Esophagus squamous epithelium (tissue), 5 donors: ENCODE data around the gene CROCC2. TPM values are rescaled to one million over a fixed set of nuclear protein-coding genes. Genes with fewer than 3 reads are reported as not detected.

ENCODE experiments used
- DNase-seq: peaks from one replicate; lab custom pipeline; 2025; lab: John Stamatoyannopoulos, UW
- H3K27ac ChIP-seq, 4 donors: fragments of 200-600 bp; sonication (generic); one replicate each; pipeline ENCODE4 v1.5.1; 2016 to 2019; ENCODE audit warnings: mild to moderate bottlenecking in 1 of 4
- H3K27me3 ChIP-seq, 4 donors: fragments of 200-600 bp; sonication (generic); 1 replicate in 3 of 4; 2 replicates in 1 of 4; pipeline versions ENCODE4 v1.5.1 to v1.6.0; 2017 to 2021; ENCODE audit warnings: antibody characterized with exemption in 1 of 4
- H3K36me3 ChIP-seq, 3 donors: fragments of 200-600 bp; sonication (generic); one replicate each; pipeline ENCODE4 v1.5.1; 2016 to 2019
- H3K4me1 ChIP-seq, 3 donors: fragments of 200-600 bp; sonication (generic); one replicate each; pipeline ENCODE4 v1.5.1; 2017 to 2019
- H3K4me3 ChIP-seq, 4 donors: fragments of 200-600 bp; sonication (generic); 1 replicate in 3 of 4; 2 replicates in 1 of 4; pipeline ENCODE4 v1.5.1; 2016 to 2019; ENCODE audit warnings: mild to moderate bottlenecking in 2 of 4, moderate library complexity in 1 of 4
- H3K9me3 ChIP-seq, 3 donors: fragments of 200-600 bp; sonication (generic); one replicate each; pipeline ENCODE4 v1.5.1; 2016 to 2019
- POLR2A ChIP-seq, 4 donors: fragments of 450-650 bp; IDR thresholded peaks; one replicate each; pipeline ENCODE4 v1.6.1; 2017; ENCODE audit warnings: antibody characterized with exemption in 4 of 4, mild to moderate bottlenecking in 4 of 4, moderate library complexity in 3 of 4
- WGBS, 2 donors: methylation state at CpG; one replicate each; pipeline ENCODE4 v1.1.5; 2018; 5-methylcytosine and 5-hydroxymethylcytosine counted together
- intact Hi-C: fragments of 100-400 bp; cut with DNase I; formaldehyde crosslinking; loops from one replicate; pipeline ENCODE4 v1.15.0; 2022
- total RNA-seq, 4 donors: library from RNA; depleted of rRNA; stranded (reverse); fragments of >200 nt; gene quantifications; one replicate each; pipeline ENCODE4 v1.1.0, GENCODE V29; 2016
- TF ChIP-seq, protein P1 (sequence below), 6 experiments: fragments of 450-650 bp in 4 of 6; fragments of 200-600 bp in 2 of 6; sonication (generic) in 2 of 6; IDR thresholded peaks; one replicate each; pipeline ENCODE4 v1.5.1; 2016 to 2019; ENCODE audit warnings: antibody characterized with exemption in 6 of 6, mild to moderate bottlenecking in 4 of 6, moderate library complexity in 4 of 6
- donor health status: DM: yes; HTN: yes; CAD: no.

Gene CROCC2
- total RNA-seq, 4 donors from 2014 or later = not detected

DNA sequence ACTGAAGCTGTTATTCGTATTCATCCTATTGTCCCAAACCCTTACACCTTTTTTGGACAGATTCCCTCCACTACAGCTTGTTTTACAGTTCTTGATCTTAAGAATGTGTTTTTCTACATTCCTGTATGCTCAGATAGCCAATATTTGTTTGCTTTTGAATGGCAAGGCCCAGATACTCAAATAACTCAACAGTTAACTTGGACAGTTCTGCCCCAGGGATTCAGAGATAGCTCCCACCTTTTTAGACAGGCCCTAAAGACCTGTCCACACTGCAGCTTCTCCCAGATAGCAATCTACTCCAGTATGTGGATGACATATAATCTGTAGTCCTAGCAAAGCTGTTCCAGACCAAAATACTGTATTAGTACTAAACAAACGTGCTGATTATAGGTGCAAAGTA, 44.6 kb upstream of the CROCC2 start:
- Histone ChIP-seq H3K4me1 (no peaks in the 10 kb centered on the region), H3K4me3 (no peak overlapping the region), H3K27me3 (no peaks in the 10 kb centered on the region), H3K27ac (no peak overlapping the region), H3K9me3 (no peaks in the 10 kb centered on the region), H3K36me3 (no peaks in the 10 kb centered on the region)
- 54 to 79% methylated on average over 2 of the region's 2 CpGs for WGBS, 2 donors
- no peak for TF ChIP-seq POLR2A (IDR thresholded peaks at IDR 0.05)
- TF ChIP-seq, protein P1, sequence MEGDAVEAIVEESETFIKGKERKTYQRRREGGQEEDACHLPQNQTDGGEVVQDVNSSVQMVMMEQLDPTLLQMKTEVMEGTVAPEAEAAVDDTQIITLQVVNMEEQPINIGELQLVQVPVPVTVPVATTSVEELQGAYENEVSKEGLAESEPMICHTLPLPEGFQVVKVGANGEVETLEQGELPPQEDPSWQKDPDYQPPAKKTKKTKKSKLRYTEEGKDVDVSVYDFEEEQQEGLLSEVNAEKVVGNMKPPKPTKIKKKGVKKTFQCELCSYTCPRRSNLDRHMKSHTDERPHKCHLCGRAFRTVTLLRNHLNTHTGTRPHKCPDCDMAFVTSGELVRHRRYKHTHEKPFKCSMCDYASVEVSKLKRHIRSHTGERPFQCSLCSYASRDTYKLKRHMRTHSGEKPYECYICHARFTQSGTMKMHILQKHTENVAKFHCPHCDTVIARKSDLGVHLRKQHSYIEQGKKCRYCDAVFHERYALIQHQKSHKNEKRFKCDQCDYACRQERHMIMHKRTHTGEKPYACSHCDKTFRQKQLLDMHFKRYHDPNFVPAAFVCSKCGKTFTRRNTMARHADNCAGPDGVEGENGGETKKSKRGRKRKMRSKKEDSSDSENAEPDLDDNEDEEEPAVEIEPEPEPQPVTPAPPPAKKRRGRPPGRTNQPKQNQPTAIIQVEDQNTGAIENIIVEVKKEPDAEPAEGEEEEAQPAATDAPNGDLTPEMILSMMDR (IDR thresholded peaks at IDR 0.05) = no peak
- intact Hi-C loops = no loop called here
- DNase-seq = no peak

DNA sequence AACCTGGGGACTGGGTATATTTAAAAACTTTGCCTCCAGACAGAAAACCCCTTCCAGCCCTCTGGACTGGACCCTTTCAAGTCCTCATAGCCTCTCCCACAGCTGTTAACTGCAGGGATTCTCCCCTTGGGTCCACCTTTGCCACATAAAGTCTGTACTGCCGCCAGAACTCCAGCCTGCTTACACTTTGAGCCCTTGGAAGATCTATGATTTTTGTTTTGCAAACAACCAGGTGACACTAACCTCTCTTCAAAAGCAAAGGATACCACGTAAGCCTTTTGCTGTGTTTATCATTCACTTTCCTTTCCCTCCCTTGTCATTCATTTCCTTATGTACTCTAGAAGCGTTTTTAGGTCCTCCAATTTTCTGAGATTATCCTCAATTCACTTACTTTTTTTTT, 41.7 kb upstream of the CROCC2 start:
- WGBS, 2 donors = 72 to 83% methylated on average over 3 of the region's 3 CpGs
- TF ChIP-seq, protein P1 (IDR thresholded peaks at IDR 0.05) = no peak
- no peak for TF ChIP-seq POLR2A (IDR thresholded peaks at IDR 0.05)
- H3K36me3 ChIP-seq = no peaks in the 10 kb centered on the region
- H3K4me3 ChIP-seq = no peak overlapping the region
- no peaks in the 10 kb centered on the region for H3K9me3 ChIP-seq
- no peak overlapping the region for H3K27ac ChIP-seq
- intact Hi-C loops = no loop called here
- H3K4me1 ChIP-seq = no peaks in the 10 kb centered on the region
- DNase-seq = no peak
- peaks cover 0 to 3% (median 0%) of the 10 kb centered on the region in 4 donors for H3K27me3 ChIP-seq

DNA sequence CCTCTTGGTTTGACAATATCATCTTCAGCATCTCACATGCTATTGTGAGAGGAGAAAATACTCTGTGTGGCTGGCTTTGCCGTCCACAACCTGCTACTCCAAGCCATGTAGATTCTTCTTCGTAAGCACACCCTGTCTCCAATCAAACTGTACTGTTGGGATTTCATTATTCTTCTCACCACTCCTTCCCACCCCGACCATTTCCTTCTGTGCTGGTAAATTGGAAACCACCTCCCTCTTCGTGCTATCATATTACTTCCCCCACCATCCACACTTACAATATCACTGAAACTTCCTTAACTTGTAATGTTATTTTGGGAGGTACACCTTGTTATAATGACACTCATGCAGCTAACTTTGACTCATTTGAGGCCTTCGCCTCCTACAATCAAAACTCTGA, 40.7 kb upstream of the CROCC2 start:
- Histone ChIP-seq H3K9me3 (no peaks in the 10 kb centered on the region), H3K27me3 (peaks cover 0 to 3% (median 0%) of the 10 kb centered on the region in 4 donors), H3K27ac (no peak overlapping the region), H3K4me1 (no peaks in the 10 kb centered on the region), H3K4me3 (no peak overlapping the region), H3K36me3 (no peaks in the 10 kb centered on the region)
- DNase-seq = no peak
- TF ChIP-seq POLR2A (IDR thresholded peaks at IDR 0.05) = no peak
- TF ChIP-seq, protein P1 (IDR thresholded peaks at IDR 0.05) = no peak
- 75 to 76% methylated on average over 5 of the region's 5 CpGs for WGBS, 2 donors
- intact Hi-C loops = no loop called here

DNA sequence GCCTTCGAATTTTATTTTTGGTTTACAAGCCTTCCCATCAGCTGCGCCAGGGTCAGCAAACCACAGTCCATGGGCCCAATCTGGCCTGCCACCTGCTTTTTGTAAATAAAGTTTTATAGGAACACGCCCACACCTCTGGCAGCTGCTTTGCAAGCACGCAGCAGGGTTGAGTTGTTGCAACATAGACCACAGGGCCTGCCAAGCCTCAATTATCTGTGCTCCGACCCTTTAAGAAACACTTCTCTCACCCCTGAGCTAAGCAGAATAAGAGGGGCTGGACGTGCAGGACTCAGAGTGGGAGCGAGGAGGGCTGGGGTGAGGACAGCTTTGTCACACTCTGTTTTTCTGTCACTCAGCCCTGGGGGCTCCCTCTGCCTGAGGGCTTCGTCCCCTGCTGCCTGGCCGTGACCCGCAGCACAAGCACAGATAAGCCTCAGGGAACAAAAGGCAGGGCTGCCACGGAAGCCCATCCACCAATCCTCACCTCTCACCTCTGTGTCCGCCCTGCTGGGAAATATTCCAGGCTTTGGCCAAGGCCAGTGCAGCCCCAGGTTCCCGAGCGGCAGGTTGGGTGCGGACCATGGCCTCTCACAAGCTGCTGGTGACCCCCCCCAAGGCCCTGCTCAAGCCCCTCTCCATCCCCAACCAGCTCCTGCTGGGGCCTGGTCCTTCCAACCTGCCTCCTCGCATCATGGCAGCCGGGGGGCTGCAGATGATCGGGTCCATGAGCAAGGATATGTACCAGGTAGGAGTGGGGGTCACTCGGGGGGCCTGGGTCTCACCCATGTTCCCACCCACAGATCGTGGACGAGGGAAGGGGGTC, 37.6 kb upstream of the CROCC2 start, which contains the start of gene AGXT:
AGXT (plus strand) TSS at position 539 of the 823 bp plus-strand sequence; CDS start at position 581, 42 bp downstream.
- no peak within 1 kb of the TSS for H3K4me3 ChIP-seq
- DNase-seq = no peak
- H3K27ac ChIP-seq = no peak within 1 kb of the TSS
- 67 to 71% methylated on average over 10 to 14 of the region's 21 CpGs for WGBS, 2 donors
- H3K36me3 ChIP-seq = no peaks in the 10 kb centered on the region
- H3K27me3 ChIP-seq = peaks cover 0 to 3% (median 0%) of the 10 kb centered on the region in 4 donors
- intact Hi-C loops = no loop called here
- H3K4me1 ChIP-seq = no peaks in the 10 kb centered on the region
- no peaks in the 10 kb centered on the region for H3K9me3 ChIP-seq
- TF ChIP-seq, protein P1 (IDR thresholded peaks at IDR 0.05) = no peak
- no peak for TF ChIP-seq POLR2A (IDR thresholded peaks at IDR 0.05)
